Stomach (tissue), 4 donors: ENCODE data around the gene DDI2.

ENCODE experiments used
- EP300 ChIP-seq: sonication (generic); formaldehyde crosslinking; IDR thresholded peaks from one replicate; pipeline ENCODE4 v1.6.1; 2017; ENCODE audit warnings: antibody characterized with exemption
- TF ChIP-seq, protein P1 (sequence below), 7 experiments: fragments of 450-650 bp in 4 of 7; fragments of 200-600 bp in 3 of 7; sonication (generic) in 3 of 7; IDR thresholded peaks; one replicate each; pipeline ENCODE4 v1.5.1; 2016 to 2019; ENCODE audit warnings: antibody characterized with exemption in 7 of 7, control low read depth in 2 of 7, mild to moderate bottlenecking in 1 of 7

DNA sequence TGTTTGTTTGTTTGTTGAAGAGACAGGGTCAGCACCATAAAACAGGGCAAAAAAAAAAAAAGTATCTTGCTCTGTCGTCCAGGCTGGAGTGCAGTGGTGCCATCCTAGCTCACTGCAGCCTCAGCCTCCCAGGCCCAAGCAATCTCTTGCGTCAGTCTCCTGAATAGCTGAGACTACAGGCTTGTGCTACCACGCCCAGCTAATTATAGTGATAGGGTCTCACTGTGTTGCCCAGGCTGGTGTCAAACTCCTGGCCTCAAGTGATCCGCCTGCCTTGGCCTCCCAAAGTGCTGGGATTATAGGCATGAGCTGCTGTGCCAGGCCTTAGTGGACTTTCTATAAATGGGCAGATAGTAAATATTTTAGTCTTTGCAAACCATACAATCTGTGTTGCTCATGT is 19.2 kb downstream of the DDI2 start:
- TF ChIP-seq, protein P1, sequence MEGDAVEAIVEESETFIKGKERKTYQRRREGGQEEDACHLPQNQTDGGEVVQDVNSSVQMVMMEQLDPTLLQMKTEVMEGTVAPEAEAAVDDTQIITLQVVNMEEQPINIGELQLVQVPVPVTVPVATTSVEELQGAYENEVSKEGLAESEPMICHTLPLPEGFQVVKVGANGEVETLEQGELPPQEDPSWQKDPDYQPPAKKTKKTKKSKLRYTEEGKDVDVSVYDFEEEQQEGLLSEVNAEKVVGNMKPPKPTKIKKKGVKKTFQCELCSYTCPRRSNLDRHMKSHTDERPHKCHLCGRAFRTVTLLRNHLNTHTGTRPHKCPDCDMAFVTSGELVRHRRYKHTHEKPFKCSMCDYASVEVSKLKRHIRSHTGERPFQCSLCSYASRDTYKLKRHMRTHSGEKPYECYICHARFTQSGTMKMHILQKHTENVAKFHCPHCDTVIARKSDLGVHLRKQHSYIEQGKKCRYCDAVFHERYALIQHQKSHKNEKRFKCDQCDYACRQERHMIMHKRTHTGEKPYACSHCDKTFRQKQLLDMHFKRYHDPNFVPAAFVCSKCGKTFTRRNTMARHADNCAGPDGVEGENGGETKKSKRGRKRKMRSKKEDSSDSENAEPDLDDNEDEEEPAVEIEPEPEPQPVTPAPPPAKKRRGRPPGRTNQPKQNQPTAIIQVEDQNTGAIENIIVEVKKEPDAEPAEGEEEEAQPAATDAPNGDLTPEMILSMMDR (IDR thresholded peaks at IDR 0.05), result no peak
- TF ChIP-seq EP300, result no peak
